GM12878 (cell line): ENCODE data around the gene PROSER3.

Experiments used
- FOXM1 ChIP-seq: IDR thresholded peaks from 2 replicates; pipeline ENCODE4 v1.6.1; 2012; ENCODE audit warnings: low read depth, mild to moderate bottlenecking, inconsistent platforms, low read length, moderate library complexity
- POLR2AphosphoS2 ChIP-seq: IDR thresholded peaks from 2 replicates; pipeline ENCODE4 v1.6.1; 2011; ENCODE audit warnings: low read depth, mild to moderate bottlenecking, low read length, improper control_type of control experiment, moderate library complexity
- USF1 ChIP-seq: IDR thresholded peaks from 2 replicates; pipeline ENCODE4 v1.6.1; 2011; ENCODE audit warnings: borderline replicate concordance, low read depth, mild to moderate bottlenecking, moderate library complexity, mixed read lengths, low read length; ENCODE audit not compliant: insufficient read depth; ENCODE audit errors: extremely low read length
- ZBTB4 ChIP-seq: fragments of 450-650 bp; formaldehyde crosslinking; IDR thresholded peaks from 2 replicates; pipeline ENCODE4 v1.4.0; 2022; ENCODE audit warnings: mild to moderate bottlenecking, moderate library complexity
- ZNF217 ChIP-seq: fragments of 450-650 bp; IDR thresholded peaks from 2 replicates; pipeline ENCODE4 v1.6.1; 2017; ENCODE audit warnings: antibody characterized with exemption, mild to moderate bottlenecking
- ZNF274 ChIP-seq: IDR thresholded peaks from one replicate; pipeline ENCODE4 v1.8.0; 2011; ENCODE audit not compliant: insufficient read length, insufficient read depth

GRCh38 chr19:35818445-35818844, 60.5 kb downstream of the PROSER3 start:
- no peak for TF ChIP-seq ZNF217
- TF ChIP-seq POLR2AphosphoS2, result no peak
- TF ChIP-seq ZNF274, result no peak
- TF ChIP-seq ZBTB4 (CRISPR knock-in tag), result no peak
- no peak for TF ChIP-seq FOXM1
- no peak for TF ChIP-seq USF1
